HepG2 (cell line): ENCODE measurements around the gene NISCH. TPM values are rescaled to one million over a fixed set of nuclear protein-coding genes. Genes with fewer than 3 reads are reported as not detected.

ENCODE experiments used
- ARNT ChIP-seq: fragments of 450-650 bp; IDR thresholded peaks from 2 replicates; pipeline ENCODE4 v1.6.1; 2017
- ATF7 ChIP-seq, 2 experiments: fragments of 450-650 bp in 1 of 2; sonication (generic) in 1 of 2; formaldehyde crosslinking in 1 of 2; IDR thresholded peaks; 2 replicates each; pipeline versions ENCODE4 v1.4.0 to v1.6.1; 2016 to 2020; ENCODE audit warnings: antibody characterized with exemption in 1 of 2, mild to moderate bottlenecking in 1 of 2, missing genetic modification reagents in 1 of 2
- CENPT ChIP-seq: sonication (generic); formaldehyde crosslinking; IDR thresholded peaks from 2 replicates; pipeline ENCODE4 v1.8.0; 2022; ENCODE audit warnings: low read depth, mild to moderate bottlenecking, moderate library complexity, missing genetic modification reagents
- HMG20A ChIP-seq: IDR thresholded peaks from 2 replicates; pipeline ENCODE4 v1.6.1; 2016; ENCODE audit warnings: borderline replicate concordance
- HNF4G ChIP-seq, 2 experiments: sonication (generic) in 1 of 2; formaldehyde crosslinking in 1 of 2; IDR thresholded peaks; 2 replicates each; pipeline versions ENCODE4 v1.4.0 to v1.6.1; 2011 to 2020; ENCODE audit warnings: borderline replicate concordance in 2 of 2, low read depth in 2 of 2, mild to moderate bottlenecking in 2 of 2, low read length in 1 of 2, missing genetic modification reagents in 1 of 2, moderate library complexity in 1 of 2
- HOXA9 ChIP-seq: sonication (generic); formaldehyde crosslinking; IDR thresholded peaks from 2 replicates; pipeline ENCODE4 v1.8.1; 2022; ENCODE audit warnings: missing genetic modification reagents, mild to moderate bottlenecking, moderate library complexity, borderline replicate concordance
- JUNB ChIP-seq: sonication (generic); formaldehyde crosslinking; IDR thresholded peaks from 2 replicates; pipeline ENCODE4 v1.8.0; 2022; ENCODE audit warnings: missing genetic modification reagents, mild to moderate bottlenecking, borderline replicate concordance
- MAZ ChIP-seq, 2 experiments: sonication (generic) in 1 of 2; formaldehyde crosslinking in 1 of 2; IDR thresholded peaks; 2 replicates each; pipeline versions ENCODE4 v1.5.0 to v1.6.1; 2012 to 2020; ENCODE audit warnings: low read depth in 2 of 2, mild to moderate bottlenecking in 2 of 2, borderline replicate concordance in 1 of 2, improper control_type of control experiment in 1 of 2, low read length in 1 of 2, missing genetic modification reagents in 1 of 2, moderate library complexity in 1 of 2
- MEIS2 ChIP-seq: sonication (generic); formaldehyde crosslinking; IDR thresholded peaks from 2 replicates; pipeline ENCODE4 v1.9.0; 2021; ENCODE audit warnings: mild to moderate bottlenecking, missing genetic modification reagents
- MLX ChIP-seq: IDR thresholded peaks from 2 replicates; pipeline ENCODE4 v1.6.1; 2016
- MTF2 ChIP-seq: sonication (generic); formaldehyde crosslinking; IDR thresholded peaks from 2 replicates; pipeline ENCODE4 v1.5.0; 2020; ENCODE audit warnings: missing genetic modification reagents, borderline replicate concordance
- POLR2AphosphoS2 ChIP-seq: IDR thresholded peaks from 2 replicates; pipeline ENCODE4 v1.6.1; 2011; ENCODE audit warnings: low read depth, low read length, improper control_type of control experiment
- PPARG ChIP-seq: conservative IDR thresholded peaks from 2 replicates; pipeline ENCODE4 v1.6.1; 2016; ENCODE audit warnings: missing biosample characterization, missing genetic modification reagents
- RARA ChIP-seq: IDR thresholded peaks from 2 replicates; pipeline ENCODE4 v1.6.1; 2016; ENCODE audit warnings: missing genetic modification reagents, missing compliant biosample characterization
- SRSF1 ChIP-seq: fragments of 200-400 bp; formaldehyde crosslinking; optimal IDR thresholded peaks from 2 replicates; pipeline ENCODE3; 2017; ENCODE audit warnings: mild to moderate bottlenecking, low read depth, low read length, moderate library complexity
- TAF1 ChIP-seq: sonication (generic); formaldehyde crosslinking; IDR thresholded peaks from 2 replicates; pipeline ENCODE4 v1.4.0; 2020; ENCODE audit warnings: missing genetic modification reagents
- ZBTB1 ChIP-seq: sonication (generic); formaldehyde crosslinking; IDR thresholded peaks from 2 replicates; pipeline ENCODE4 v1.4.0; 2020; ENCODE audit warnings: missing genetic modification reagents, borderline replicate concordance
- ZBTB21 ChIP-seq: sonication (generic); formaldehyde crosslinking; IDR thresholded peaks from 2 replicates; pipeline ENCODE4 v1.4.0; 2020; ENCODE audit warnings: missing genetic modification reagents
- ZBTB25 ChIP-seq: IDR thresholded peaks from 2 replicates; pipeline ENCODE4 v1.6.1; 2018; ENCODE audit warnings: missing genetic modification reagents
- ZNF138 ChIP-seq: sonication (generic); formaldehyde crosslinking; IDR thresholded peaks from 2 replicates; pipeline ENCODE4 v1.5.0; 2020; ENCODE audit warnings: mild to moderate bottlenecking, low read depth, missing genetic modification reagents
- ZNF256 ChIP-seq: sonication (generic); formaldehyde crosslinking; conservative IDR thresholded peaks from 2 replicates; pipeline ENCODE4 v1.4.0; 2020; ENCODE audit warnings: missing genetic modification reagents
- ZNF501 ChIP-seq: sonication (generic); formaldehyde crosslinking; IDR thresholded peaks from 2 replicates; pipeline ENCODE4 v1.5.1; 2020; ENCODE audit warnings: mild to moderate bottlenecking, moderate library complexity, missing genetic modification reagents
- ZNF512B ChIP-seq: sonication (generic); formaldehyde crosslinking; IDR thresholded peaks from 2 replicates; pipeline ENCODE4 v1.5.1; 2020; ENCODE audit warnings: missing genetic modification reagents, mild to moderate bottlenecking, borderline replicate concordance
- ZNF7 ChIP-seq: IDR thresholded peaks from 2 replicates; pipeline ENCODE4 v1.6.1; 2016; ENCODE audit warnings: missing biosample characterization, missing genetic modification reagents
- polyA plus RNA-seq, 8 experiments: library from polyadenylated mRNA; depleted of rRNA in 3 of 8; stranded (reverse) in 7 of 8; unstranded in 1 of 8; fragments of >200 nt; fragmentation: Illumina TruSeq in 4 of 8; extraction: Trizol in 4 of 8; gene quantifications; 2 replicates each; pipeline versions ENCODE4 v1.2.1 to v1.2.3, GENCODE V29; 2011 to 2016; ENCODE audit warnings: low read depth in 4 of 8, missing spikeins in 1 of 8, mixed read lengths in 1 of 8; ENCODE audit not compliant: insufficient read depth in 1 of 8
- total RNA-seq, 5 experiments: library from RNA; depleted of rRNA; stranded (reverse); fragments of >200 nt; fragmentation: Illumina TruSeq; extraction: Trizol; gene quantifications; 2 replicates each; pipeline ENCODE4 v1.2.3, GENCODE V29; 2016; ENCODE audit warnings: low read depth in 1 of 5

NISCH gene
- total and polyA plus RNA-seq, 2 of the 13 experiments (the other 11 are each of a cell fraction or from before 2014, with no cell fraction given): 27.0 to 47.6 TPM

- TF ChIP-seq MLX (no peak), ZNF501 (CRISPR knock-in tag) (peak; percentile 45; the same call in 1 of the 2 replicates), CENPT (CRISPR knock-in tag) (no peak), ZNF512B (CRISPR knock-in tag) (no peak), ZNF256 (CRISPR knock-in tag) (no peak), HOXA9 (no peak), SRSF1 (no peak), MEIS2 (CRISPR knock-in tag) (no peak), POLR2AphosphoS2 (no peak), PPARG (no peak; the same call in 1 of the 2 replicates), ATF7 (IDR thresholded peaks at IDR 0.05) (no peak), ATF7 (CRISPR knock-in tag; IDR thresholded peaks at IDR 0.05) (0 out of 2 replicates have a peak, but pooled peaks have one; percentile 29), ZBTB1 (CRISPR knock-in tag) (no peak), ZBTB21 (CRISPR knock-in tag) (0 out of 2 replicates have a peak, but pooled peaks have one; percentile 20), ARNT (no peak), TAF1 (CRISPR knock-in tag) (peak; percentile 87), ZNF138 (CRISPR knock-in tag) (no peak), JUNB (CRISPR knock-in tag) (no peak), ZBTB25 (peak; percentile 48; the same call in 1 of the 2 replicates), HNF4G (IDR thresholded peaks at IDR 0.05; ENCODE audit: borderline replicate concordance, low read depth, low read length) (no peak; the same call in 1 of the 2 replicates), HNF4G (CRISPR knock-in tag; IDR thresholded peaks at IDR 0.05; ENCODE audit: borderline replicate concordance, low read depth) (peak; percentile 42; the same call in 1 of the 2 replicates), RARA (CRISPR knock-in tag) (peak; percentile 54; the same call in 1 of the 2 replicates), HMG20A (CRISPR knock-in tag) (no peak), MTF2 (CRISPR knock-in tag) (no peak), MAZ (IDR thresholded peaks at IDR 0.05; ENCODE audit: borderline replicate concordance, low read depth, low read length) (peak; percentile 49; the same call in 1 of the 2 replicates), MAZ (CRISPR knock-in tag; IDR thresholded peaks at IDR 0.05; ENCODE audit: low read depth) (no peak), ZNF7 (CRISPR knock-in tag) (no peak)
These were observed 10.3 kb upstream of the NISCH start, which contains the start of gene SEMA3G (continued) for GRCh38 chr3:52444860-52445793.
